Neural crest cell (in vitro differentiated cells): ENCODE data around the gene CCDC88B. TPM values are rescaled to one million over a fixed set of nuclear protein-coding genes. Genes with fewer than 3 reads are reported as not detected.
"Not testable (repeated sequence)": the region's sequence is repeated elsewhere in the genome, so short reads cannot be mapped to it uniquely, and the experiment has no call there.

Source experiments
- DNase-seq: peaks from one replicate; pipeline ENCODE4 v3.0.0; 2021; ENCODE audit warnings: low read depth, mixed read lengths, low spot score
- H3K27ac Mint-ChIP-seq: one replicate; pipeline ENCODE4 v1.8.0; 2021; ENCODE audit warnings: mild to moderate bottlenecking, mixed read lengths; ENCODE audit not compliant: unreplicated experiment
- H3K27me3 Mint-ChIP-seq: 2 replicates; pipeline ENCODE4 v1.8.0; 2021; ENCODE audit warnings: low read depth, mild to moderate bottlenecking, mixed read lengths
- H3K36me3 Mint-ChIP-seq: 2 replicates; pipeline ENCODE4 v1.8.0; 2021; ENCODE audit warnings: low read depth, mild to moderate bottlenecking, mixed read lengths
- H3K4me1 Mint-ChIP-seq: 2 replicates; pipeline ENCODE4 v1.8.0; 2021; ENCODE audit warnings: mixed read lengths
- H3K4me3 Mint-ChIP-seq: one replicate; pipeline ENCODE4 v1.8.0; 2021; ENCODE audit warnings: mild to moderate bottlenecking, mixed read lengths
- H3K9me3 Mint-ChIP-seq: 2 replicates; pipeline ENCODE4 v1.8.0; 2021; ENCODE audit warnings: mixed read lengths
- total RNA-seq: library from RNA; stranded (reverse); gene quantifications from 2 replicates; pipeline ENCODE4 v1.2.1, GENCODE V29; 2021
- TF ChIP-seq, protein P1 (sequence below): fragments of 200-600 bp; sonication (generic); conservative IDR thresholded peaks from 2 replicates; pipeline ENCODE4 v1.5.0; 2021; ENCODE audit warnings: antibody characterized with exemption, mild to moderate bottlenecking

Gene CCDC88B
- total RNA-seq, 1 donor from 2014 or later: 1.1 TPM

DNA sequence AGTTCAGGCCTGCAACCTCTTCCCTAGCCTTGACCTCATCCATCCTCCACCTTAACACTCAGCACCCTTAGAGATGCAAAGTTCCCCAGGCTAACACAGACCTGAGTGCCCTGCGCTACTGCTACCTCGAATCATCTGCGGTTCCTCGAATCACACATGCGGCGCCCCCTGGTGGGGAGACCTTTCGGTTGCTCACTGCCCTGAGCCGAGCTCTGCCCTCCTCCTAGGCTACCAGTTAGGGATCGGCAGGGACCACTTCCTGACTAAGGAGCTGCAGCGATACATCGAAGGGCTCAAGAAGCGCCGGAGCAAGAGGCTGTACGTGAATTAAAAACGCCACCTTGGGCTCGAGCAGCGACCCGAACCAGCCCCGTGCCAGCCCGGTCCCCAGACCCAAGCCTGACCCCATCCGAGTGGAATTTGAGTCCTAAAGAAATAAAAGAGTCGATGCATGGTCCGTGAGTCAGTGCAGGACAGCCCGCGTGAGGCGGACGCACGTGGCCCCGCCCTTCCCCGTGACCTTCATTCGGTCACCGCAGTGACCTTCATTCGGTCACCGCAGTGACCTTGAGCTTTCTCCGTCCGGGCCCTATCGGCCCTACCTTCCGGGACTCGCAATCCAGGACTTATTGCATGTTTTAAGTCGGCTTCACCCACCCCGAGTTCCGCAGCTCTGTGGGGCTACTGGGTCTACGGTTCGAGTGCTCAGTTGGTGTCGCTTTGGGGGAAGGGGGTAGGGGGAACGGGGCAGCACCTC lies 35.5 kb upstream of the CCDC88B start:
- Mint-ChIP-seq H3K27ac (peak overlapping the region; percentile 94), H3K27me3 (peaks cover 45% of the 10 kb centered on the region), H3K4me1 (peaks cover 29% of the 10 kb centered on the region), H3K9me3 (no peaks in the 10 kb centered on the region), H3K4me3 (peak overlapping the region; percentile 90), H3K36me3 (no peaks in the 10 kb centered on the region)
- TF ChIP-seq, protein P1, sequence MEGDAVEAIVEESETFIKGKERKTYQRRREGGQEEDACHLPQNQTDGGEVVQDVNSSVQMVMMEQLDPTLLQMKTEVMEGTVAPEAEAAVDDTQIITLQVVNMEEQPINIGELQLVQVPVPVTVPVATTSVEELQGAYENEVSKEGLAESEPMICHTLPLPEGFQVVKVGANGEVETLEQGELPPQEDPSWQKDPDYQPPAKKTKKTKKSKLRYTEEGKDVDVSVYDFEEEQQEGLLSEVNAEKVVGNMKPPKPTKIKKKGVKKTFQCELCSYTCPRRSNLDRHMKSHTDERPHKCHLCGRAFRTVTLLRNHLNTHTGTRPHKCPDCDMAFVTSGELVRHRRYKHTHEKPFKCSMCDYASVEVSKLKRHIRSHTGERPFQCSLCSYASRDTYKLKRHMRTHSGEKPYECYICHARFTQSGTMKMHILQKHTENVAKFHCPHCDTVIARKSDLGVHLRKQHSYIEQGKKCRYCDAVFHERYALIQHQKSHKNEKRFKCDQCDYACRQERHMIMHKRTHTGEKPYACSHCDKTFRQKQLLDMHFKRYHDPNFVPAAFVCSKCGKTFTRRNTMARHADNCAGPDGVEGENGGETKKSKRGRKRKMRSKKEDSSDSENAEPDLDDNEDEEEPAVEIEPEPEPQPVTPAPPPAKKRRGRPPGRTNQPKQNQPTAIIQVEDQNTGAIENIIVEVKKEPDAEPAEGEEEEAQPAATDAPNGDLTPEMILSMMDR: peak; percentile 93
- peak; percentile 98 for DNase-seq

DNA sequence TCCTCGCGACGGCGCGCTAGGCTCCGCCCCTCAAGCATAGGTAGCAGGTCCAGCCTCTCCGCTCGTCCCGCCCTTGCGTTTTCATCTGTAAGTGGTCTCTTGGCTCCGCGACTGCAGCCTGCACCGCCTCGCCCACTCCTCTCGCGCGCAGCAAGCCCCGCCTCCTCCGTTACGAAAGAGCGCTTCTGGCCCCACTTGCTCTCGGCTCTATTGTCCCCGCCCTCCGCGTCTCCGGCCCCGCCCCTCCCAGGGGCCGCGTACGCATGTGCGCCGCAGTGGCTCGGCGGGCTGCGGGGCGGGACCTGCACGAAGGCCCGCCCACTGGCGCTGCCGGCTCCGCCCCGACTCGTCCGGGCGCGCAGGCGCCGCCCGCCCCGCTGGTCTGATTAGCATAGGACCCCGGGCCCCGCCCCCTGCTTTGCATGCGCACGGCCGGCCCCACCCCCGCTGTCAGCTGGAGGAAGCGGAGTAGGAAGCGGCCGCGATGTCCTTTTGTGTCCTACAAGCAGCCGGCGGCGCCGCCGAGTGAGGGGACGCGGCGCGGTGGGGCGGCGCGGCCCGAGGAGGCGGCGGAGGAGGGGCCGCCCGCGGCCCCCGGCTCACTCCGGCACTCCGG lies 34.8 kb upstream of the CCDC88B start, which contains the start of gene ESRRA:
TSS of gene ESRRA (plus strand) at position 450 of the 616 bp plus-strand sequence. CDS start 1,656 bp downstream, outside the sequence.
- H3K4me3 Mint-ChIP-seq: peak within 1 kb of the TSS; percentile 98
- H3K36me3 Mint-ChIP-seq: no peaks in the 10 kb centered on the region
- peaks cover 29% of the 10 kb centered on the region for H3K4me1 Mint-ChIP-seq
- peak within 1 kb of the TSS; percentile 96 for H3K27ac Mint-ChIP-seq
- TF ChIP-seq, protein P1: no peak
- no peaks in the 10 kb centered on the region for H3K9me3 Mint-ChIP-seq
- H3K27me3 Mint-ChIP-seq: peaks cover 38% of the 10 kb centered on the region
- DNase-seq: peak; percentile 99

DNA sequence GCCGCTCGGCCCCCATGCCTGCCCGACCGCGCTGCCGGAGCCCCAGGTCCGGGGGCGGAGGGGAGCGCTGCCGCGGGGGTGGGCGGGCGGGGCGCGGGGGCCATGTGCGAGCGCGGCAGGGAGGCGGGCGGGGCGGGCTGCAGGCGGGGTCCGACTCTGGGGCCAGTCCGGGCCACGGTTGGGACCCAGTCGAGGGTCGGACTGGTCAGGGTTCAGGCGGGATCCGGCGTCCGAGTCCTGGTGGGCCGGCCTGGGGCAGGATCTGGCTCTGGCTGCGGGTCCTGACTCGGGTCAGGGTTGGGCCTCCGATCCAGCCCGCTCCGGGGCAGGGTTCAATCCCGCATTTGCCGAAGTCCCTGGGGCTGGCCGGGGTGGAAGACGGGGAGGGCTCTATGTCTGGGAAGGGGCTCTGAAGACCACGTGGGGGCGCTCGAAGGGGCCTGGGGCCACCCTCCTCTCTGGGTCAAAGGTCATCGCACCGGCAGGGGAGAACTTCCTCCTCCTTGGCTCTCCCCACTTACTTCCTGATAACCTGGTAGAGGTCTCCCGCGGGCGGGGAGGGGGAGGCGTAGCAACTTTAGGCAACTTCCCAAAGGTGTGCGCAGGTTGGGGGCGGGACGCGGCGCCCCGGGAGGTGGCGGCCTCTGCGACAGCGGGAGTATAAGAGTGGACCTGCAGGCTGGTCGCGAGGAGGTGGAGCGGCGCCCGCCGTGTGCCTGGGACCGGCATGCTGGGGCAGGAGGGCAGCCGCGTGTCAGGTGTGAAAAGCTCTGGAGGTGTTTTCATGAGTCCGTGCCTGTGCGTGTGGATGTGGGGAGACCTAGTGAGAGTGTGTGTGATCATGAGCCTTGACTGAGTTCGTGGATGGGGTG lies 34.1 kb upstream of the CCDC88B start:
- peak; percentile 60 for DNase-seq
- Mint-ChIP-seq H3K4me3 (peak overlapping the region; percentile 98), H3K36me3 (no peaks in the 10 kb centered on the region), H3K4me1 (peaks cover 25% of the 10 kb centered on the region), H3K27me3 (peaks cover 31% of the 10 kb centered on the region), H3K27ac (peak overlapping the region; percentile 96), H3K9me3 (no peaks in the 10 kb centered on the region)
- TF ChIP-seq, protein P1: peak; percentile 55

DNA sequence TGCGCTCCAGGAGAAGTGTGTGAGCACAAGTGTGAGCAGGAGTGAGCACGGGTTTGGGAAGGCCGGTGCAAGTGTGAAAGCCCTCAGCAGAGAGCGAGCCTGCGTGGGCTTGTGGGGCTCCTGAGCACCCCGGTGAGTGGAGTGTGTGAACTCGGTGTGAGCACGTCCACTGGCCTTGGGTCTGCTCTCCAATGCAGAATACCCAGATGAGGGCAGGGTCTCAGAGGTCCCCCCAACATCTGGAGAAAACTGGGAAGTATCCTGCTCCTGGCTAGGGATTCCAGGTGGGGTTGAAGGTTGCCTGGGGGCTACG lies 33.5 kb upstream of the CCDC88B start:
- H3K4me1 Mint-ChIP-seq: peaks cover 26% of the 10 kb centered on the region
- H3K4me3 Mint-ChIP-seq: peak overlapping the region; percentile 98
- H3K27me3 Mint-ChIP-seq: peaks cover 25% of the 10 kb centered on the region
- H3K27ac Mint-ChIP-seq: peak overlapping the region; percentile 96
- H3K9me3 Mint-ChIP-seq: no peaks in the 10 kb centered on the region
- no peak for DNase-seq
- H3K36me3 Mint-ChIP-seq: no peaks in the 10 kb centered on the region
- TF ChIP-seq, protein P1: no peak

DNA sequence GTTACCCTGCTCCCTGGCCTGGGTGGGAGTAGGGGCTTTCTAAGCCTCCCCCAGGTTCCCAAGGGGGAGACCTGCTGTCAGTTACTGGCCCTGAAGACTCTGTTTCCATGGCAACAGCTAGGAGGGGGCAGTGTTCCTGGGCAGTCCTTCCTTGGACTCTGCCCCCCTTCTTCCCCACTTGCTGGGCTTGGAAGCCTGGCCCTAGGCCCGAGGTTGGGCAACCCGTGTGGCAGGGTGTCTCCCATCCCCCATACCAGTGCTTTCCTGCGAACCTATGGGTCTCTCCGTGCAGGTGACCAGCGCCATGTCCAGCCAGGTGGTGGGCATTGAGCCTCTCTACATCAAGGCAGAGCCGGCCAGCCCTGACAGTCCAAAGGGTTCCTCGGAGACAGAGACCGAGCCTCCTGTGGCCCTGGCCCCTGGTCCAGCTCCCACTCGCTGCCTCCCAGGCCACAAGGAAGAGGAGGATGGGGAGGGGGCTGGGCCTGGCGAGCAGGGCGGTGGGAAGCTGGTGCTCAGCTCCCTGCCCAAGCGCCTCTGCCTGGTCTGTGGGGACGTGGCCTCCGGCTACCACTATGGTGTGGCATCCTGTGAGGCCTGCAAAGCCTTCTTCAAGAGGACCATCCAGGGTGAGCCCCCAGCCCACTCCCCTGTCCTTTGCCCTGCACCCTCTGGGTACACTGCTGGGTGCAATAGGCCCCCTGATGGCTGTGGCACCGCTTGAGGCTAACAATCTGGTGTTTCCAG lies 33.0 kb upstream of the CCDC88B start:
- H3K27me3 Mint-ChIP-seq: peaks cover 19% of the 10 kb centered on the region
- TF ChIP-seq, protein P1: no peak
- peaks cover 26% of the 10 kb centered on the region for H3K4me1 Mint-ChIP-seq
- H3K27ac Mint-ChIP-seq: no peak overlapping the region
- peak overlapping the region; percentile 98 for H3K4me3 Mint-ChIP-seq
- H3K36me3 Mint-ChIP-seq: no peaks in the 10 kb centered on the region
- no peaks in the 10 kb centered on the region for H3K9me3 Mint-ChIP-seq
- DNase-seq: no peak

DNA sequence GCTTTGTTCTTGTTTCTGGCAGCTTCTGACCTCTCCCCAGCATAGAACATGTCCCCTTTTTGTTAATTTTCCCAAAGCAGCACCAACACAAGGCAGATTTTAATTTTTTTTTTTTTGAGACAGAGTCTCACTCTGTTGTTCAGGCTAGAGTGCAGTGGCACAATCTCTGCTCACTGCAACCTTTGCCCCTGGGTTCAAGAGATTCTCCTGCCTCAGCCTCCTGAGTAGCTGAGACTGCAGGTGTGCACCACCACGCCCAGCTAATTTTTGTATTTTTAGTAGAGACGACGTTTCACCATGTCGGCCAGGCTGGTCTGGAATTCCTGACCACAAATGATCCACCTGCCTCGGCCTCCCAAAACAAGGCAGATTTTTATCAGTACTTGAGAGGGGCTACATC lies 32.2 kb upstream of the CCDC88B start:
- Mint-ChIP-seq H3K4me3 (peak overlapping the region; percentile 32), H3K4me1 (peaks cover 26% of the 10 kb centered on the region), H3K27me3 (peaks cover 14% of the 10 kb centered on the region)
- H3K36me3 Mint-ChIP-seq, H3K9me3 Mint-ChIP-seq, H3K27ac Mint-ChIP-seq, DNase-seq: not testable (repeated sequence)
